Astrocyte (in vitro differentiated cells and primary cell): ENCODE data around the gene REEP1.

Experiments used
- CTCF ChIP-seq: IDR thresholded peaks from 2 replicates; pipeline ENCODE4 v1.5.1; 2011; ENCODE audit warnings: low read depth, mild to moderate bottlenecking, inconsistent platforms, low read length, moderate library complexity; ENCODE audit not compliant: insufficient read depth
- EZH2 ChIP-seq: IDR thresholded peaks from 2 replicates; pipeline ENCODE4 v1.6.1; 2012; ENCODE audit warnings: mild to moderate bottlenecking, low read length, inconsistent platforms; ENCODE audit not compliant: insufficient read depth

GRCh38 chr2:86256300-86256699, 81.1 kb downstream of the REEP1 start:
- no peak for TF ChIP-seq CTCF
- no peak for TF ChIP-seq EZH2
